OCI-LY7 (cell line): Measurements from ENCODE around the gene ABCB1. TPM values are rescaled to one million over a fixed set of nuclear protein-coding genes. Genes with fewer than 3 reads are reported as not detected.

Source experiments
- BruUV-seq: library from RNA; stranded (reverse); fragments of 400-500 nt; replicated peaks from 2 replicates; lab custom pipeline; 2021; lab: Mats Ljungman, UMichigan
- CTCF ChIA-PET: fragments of 300-600 bp; sonication (Branson Sonifier 250); formaldehyde crosslinking; loops from one replicate; lab custom pipeline; 2022; ENCODE audit warnings: antibody characterized with exemption; ENCODE audit not compliant: unreplicated experiment; lab: Charles Lee
- POLR2A ChIA-PET: fragments of 300-600 bp; sonication (Branson Sonifier 250); formaldehyde crosslinking; loops from one replicate; lab custom pipeline; 2022; ENCODE audit warnings: antibody characterized with exemption; lab: Charles Lee
- DNase-seq: peaks from one replicate; pipeline ENCODE4 v3.0.0-alpha.2; 2015; ENCODE audit warnings: low spot score
- H2AFZ ChIP-seq: fragments of 200-600 bp; sonication (generic), shearing (Covaris generic); 2 replicates; pipeline ENCODE4 v1.6.1; 2014; ENCODE audit warnings: mild to moderate bottlenecking, antibody characterized with exemption, low read length, moderate library complexity
- H3K27ac ChIP-seq: fragments of 200-600 bp; sonication (generic); 2 replicates; pipeline ENCODE4 v1.5.1; 2014; ENCODE audit warnings: mixed run types, low read depth, mild to moderate bottlenecking, moderate library complexity, low read length, inconsistent platforms; ENCODE audit not compliant: poor library complexity, severe bottlenecking
- H3K36me3 ChIP-seq: fragments of 200-600 bp; sonication (generic); 2 replicates; pipeline ENCODE4 v1.6.1; 2014; ENCODE audit warnings: mild to moderate bottlenecking, antibody characterized with exemption, low read length, moderate library complexity, mixed read lengths; ENCODE audit not compliant: insufficient read depth
- H3K4me1 ChIP-seq: fragments of 200-600 bp; sonication (generic); 2 replicates; pipeline ENCODE4 v1.5.1; 2014; ENCODE audit warnings: mild to moderate bottlenecking, low read length; ENCODE audit not compliant: insufficient read depth, poor library complexity, severe bottlenecking
- H3K4me2 ChIP-seq: fragments of 200-600 bp; sonication (generic); 2 replicates; pipeline ENCODE4 v1.6.1; 2014; ENCODE audit warnings: mild to moderate bottlenecking, low read length
- H3K4me3 ChIP-seq: fragments of 200-600 bp; sonication (generic); 2 replicates; pipeline ENCODE4 v1.5.1; 2014; ENCODE audit warnings: mild to moderate bottlenecking, low read depth, low read length; ENCODE audit not compliant: poor library complexity, severe bottlenecking
- H3K79me2 ChIP-seq: fragments of 200-600 bp; sonication (generic); 2 replicates; pipeline ENCODE4 v1.6.1; 2016; ENCODE audit warnings: low read depth, mild to moderate bottlenecking, low read length, moderate library complexity, mixed read lengths; ENCODE audit not compliant: insufficient read depth
- H3K9me2 ChIP-seq: fragments of 200-600 bp; sonication (generic); 2 replicates; pipeline ENCODE4 v1.6.1; 2016; ENCODE audit warnings: mild to moderate bottlenecking, low read length, mixed read lengths; ENCODE audit not compliant: insufficient read depth
- H3K9me3 ChIP-seq: fragments of 200-600 bp; sonication (generic); 2 replicates; pipeline ENCODE4 v1.6.1; 2014; ENCODE audit warnings: mild to moderate bottlenecking, mixed run types, low read length, mixed read lengths
- H4K20me1 ChIP-seq: fragments of 200-600 bp; sonication (generic); 2 replicates; pipeline ENCODE4 v1.6.1; 2014; ENCODE audit warnings: mild to moderate bottlenecking, antibody characterized with exemption, low read length, moderate library complexity, mixed read lengths; ENCODE audit not compliant: insufficient read depth
- CTCF ChIP-seq: fragments of 200-600 bp; sonication (generic); conservative IDR thresholded peaks from 2 replicates; pipeline ENCODE4 v1.5.1; 2014; ENCODE audit warnings: mild to moderate bottlenecking, antibody characterized with exemption, low read length, moderate library complexity, mixed read lengths
- EZH2phosphoT487 ChIP-seq: fragments of 200-600 bp; sonication (generic); IDR thresholded peaks from 2 replicates; pipeline ENCODE4 v1.6.1; 2018; ENCODE audit warnings: low read depth, borderline replicate concordance, mild to moderate bottlenecking, mixed run types, antibody characterized with exemption, low read length, moderate library complexity, mixed read lengths
- intact Hi-C: fragments of 100-400 bp; cut with micrococcal nuclease; formaldehyde crosslinking; loops from one replicate; pipeline ENCODE4 v1.10.0; 2022; ENCODE audit not compliant: unreplicated experiment
- total RNA-seq, 2 experiments: library from RNA; depleted of rRNA in 1 of 2; stranded (reverse); fragments of >200 nt in 1 of 2; shearing (Covaris generic) in 1 of 2; gene quantifications; 2 replicates each; pipeline ENCODE4 v1.2.3, GENCODE V29; 2014 to 2022

Gene ABCB1
- total RNA-seq, 2 experiments from 2014 or later = not detected

- Histone ChIP-seq H3K9me3 (no peaks in the 10 kb centered on the region), H3K4me3 (no peak overlapping the region), H3K9me2 (no peaks in the 10 kb centered on the region), H3K4me2 (no peak overlapping the region), H4K20me1 (no peaks in the 10 kb centered on the region), H3K36me3 (no peaks in the 10 kb centered on the region), H3K27ac (no peak overlapping the region), H2AFZ (no peak overlapping the region), H3K79me2 (no peaks in the 10 kb centered on the region), H3K4me1 (no peaks in the 10 kb centered on the region)
- POLR2A ChIA-PET = no interaction called here
- intact Hi-C loops = no loop called here
- CTCF ChIA-PET = interaction anchor here (0.6 kb wide), 1 partner anchor 8 kb away, joined by 3 read pairs; no protein-coding TSS in a partner anchor
- no TSS peak for BruUV-seq
- DNase-seq = no peak
- TF ChIP-seq CTCF (no peak), EZH2phosphoT487 (no peak)
Observed at GRCh38 chr7:87591211-87591610, 9.5 kb downstream of the ABCB1 start.

- POLR2A ChIA-PET = interaction anchor here (0.6 kb wide), 1 partner anchor 799 kb away, joined by 3 read pairs; no protein-coding TSS in a partner anchor
- BruUV-seq = no TSS peak
Observed at GRCh38 chr7:87590578-87590977, 10.1 kb downstream of the ABCB1 start.

More at GRCh38 chr7:87590578-87590977, 10.1 kb downstream of the ABCB1 start:
- Histone ChIP-seq H2AFZ (no peak overlapping the region), H3K4me1 (no peaks in the 10 kb centered on the region), H3K9me2 (no peaks in the 10 kb centered on the region), H3K36me3 (no peaks in the 10 kb centered on the region), H3K79me2 (no peaks in the 10 kb centered on the region), H3K4me3 (no peak overlapping the region), H3K27ac (no peak overlapping the region), H4K20me1 (no peaks in the 10 kb centered on the region), H3K4me2 (no peak overlapping the region), H3K9me3 (no peaks in the 10 kb centered on the region)
- no peak for TF ChIP-seq EZH2phosphoT487
- TF ChIP-seq CTCF = no peak
- intact Hi-C loops = no loop called here
- no peak for DNase-seq
- CTCF ChIA-PET = interaction anchor here (0.6 kb wide), 1 partner anchor 9 kb away, joined by 3 read pairs; no protein-coding TSS in a partner anchor
